ENCODE data around the gene BRSK2.

GRCh38 chr11:1371026-1371325, 18.8 kb upstream of the BRSK2 start:
- TF ChIP-seq CTCF (conservative IDR thresholded peaks at IDR 0.05 in 1 of 2, IDR thresholded peaks at IDR 0.05 in 1 of 2; ENCODE audit: extremely low read depth in 1 of 2, insufficient read depth in 1 of 2, low read depth in 1 of 2, low read length in 2 of 2) = no peak
- no peak for TF ChIP-seq EZH2 (IDR thresholded peaks at IDR 0.05; ENCODE audit: borderline replicate concordance, low read length)
